ENCODE measurements around the gene CETN1.

DNA sequence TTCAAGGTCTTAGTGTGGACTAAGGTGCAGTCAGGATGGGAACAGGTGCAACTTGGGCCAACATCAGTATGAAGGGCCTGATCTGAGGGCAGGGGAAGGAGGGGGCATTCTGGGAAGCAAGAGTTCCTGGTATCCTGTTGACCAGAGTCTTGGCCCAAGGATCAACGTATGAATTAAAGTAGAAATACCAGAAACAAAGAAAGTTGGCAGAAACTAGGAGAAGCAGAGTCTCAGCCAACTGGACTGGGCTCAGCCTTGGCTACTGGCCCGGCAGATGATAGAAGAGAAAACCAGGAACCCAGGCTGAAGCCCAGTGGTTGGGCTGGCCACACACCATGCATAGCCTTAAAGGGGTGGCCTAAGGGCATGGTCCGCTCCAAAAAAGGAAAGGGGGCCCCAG lies 2.3 kb downstream of the CETN1 start:
- TF ChIP-seq, protein P1, sequence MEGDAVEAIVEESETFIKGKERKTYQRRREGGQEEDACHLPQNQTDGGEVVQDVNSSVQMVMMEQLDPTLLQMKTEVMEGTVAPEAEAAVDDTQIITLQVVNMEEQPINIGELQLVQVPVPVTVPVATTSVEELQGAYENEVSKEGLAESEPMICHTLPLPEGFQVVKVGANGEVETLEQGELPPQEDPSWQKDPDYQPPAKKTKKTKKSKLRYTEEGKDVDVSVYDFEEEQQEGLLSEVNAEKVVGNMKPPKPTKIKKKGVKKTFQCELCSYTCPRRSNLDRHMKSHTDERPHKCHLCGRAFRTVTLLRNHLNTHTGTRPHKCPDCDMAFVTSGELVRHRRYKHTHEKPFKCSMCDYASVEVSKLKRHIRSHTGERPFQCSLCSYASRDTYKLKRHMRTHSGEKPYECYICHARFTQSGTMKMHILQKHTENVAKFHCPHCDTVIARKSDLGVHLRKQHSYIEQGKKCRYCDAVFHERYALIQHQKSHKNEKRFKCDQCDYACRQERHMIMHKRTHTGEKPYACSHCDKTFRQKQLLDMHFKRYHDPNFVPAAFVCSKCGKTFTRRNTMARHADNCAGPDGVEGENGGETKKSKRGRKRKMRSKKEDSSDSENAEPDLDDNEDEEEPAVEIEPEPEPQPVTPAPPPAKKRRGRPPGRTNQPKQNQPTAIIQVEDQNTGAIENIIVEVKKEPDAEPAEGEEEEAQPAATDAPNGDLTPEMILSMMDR (conservative IDR thresholded peaks at IDR 0.05; ENCODE audit: low read depth, low read length) = no peak
- TF ChIP-seq EZH2 (IDR thresholded peaks at IDR 0.05; ENCODE audit: borderline replicate concordance, low read depth, low read length, poor library complexity, severe bottlenecking) = no peak

Data from A673 (cell line).